Ecto neural progenitor cell (in vitro differentiated cells): ENCODE results near the gene KRTAP1-4.
"Not testable (repeated sequence)": the region's sequence is repeated elsewhere in the genome, so short reads cannot be mapped to it uniquely, and the experiment has no call there.

Source experiments
- DNase-seq: peaks from one replicate; pipeline ENCODE4 v3.0.0-alpha.2; 2018; ENCODE audit warnings: low spot score

Gene KRTAP1-4

GRCh38 chr17:41046735-41047465, 16.9 kb upstream of the KRTAP1-4 start, which contains the start of gene KRTAP2-1:
TSS of gene KRTAP2-1 (minus strand) at chr17:41047316. CDS start at chr17:41047267, 49 bp downstream.
- DNase-seq = not testable (repeated sequence)

- DNase-seq = no peak
Measured at GRCh38 chr17:41042953-41043352, 13.0 kb upstream of the KRTAP1-4 start.

- not testable (repeated sequence) for DNase-seq
Measured at GRCh38 chr17:41040783-41041571, 11.0 kb upstream of the KRTAP1-4 start, which contains the start of gene KRTAP1-1. TSS of gene KRTAP1-1 (minus strand) at chr17:41041450. CDS start at chr17:41041397, 53 bp downstream.

GRCh38 chr17:41037853-41038350, 7.9 kb upstream of the KRTAP1-4 start:
- no peak for DNase-seq

- DNase-seq = not testable (repeated sequence)
Measured at GRCh38 chr17:41034346-41034935, 4.4 kb upstream of the KRTAP1-4 start, which contains the start of gene KRTAP1-3. TSS of gene KRTAP1-3 (minus strand) at chr17:41034874. CDS start at chr17:41034821, 53 bp downstream.

DNA sequence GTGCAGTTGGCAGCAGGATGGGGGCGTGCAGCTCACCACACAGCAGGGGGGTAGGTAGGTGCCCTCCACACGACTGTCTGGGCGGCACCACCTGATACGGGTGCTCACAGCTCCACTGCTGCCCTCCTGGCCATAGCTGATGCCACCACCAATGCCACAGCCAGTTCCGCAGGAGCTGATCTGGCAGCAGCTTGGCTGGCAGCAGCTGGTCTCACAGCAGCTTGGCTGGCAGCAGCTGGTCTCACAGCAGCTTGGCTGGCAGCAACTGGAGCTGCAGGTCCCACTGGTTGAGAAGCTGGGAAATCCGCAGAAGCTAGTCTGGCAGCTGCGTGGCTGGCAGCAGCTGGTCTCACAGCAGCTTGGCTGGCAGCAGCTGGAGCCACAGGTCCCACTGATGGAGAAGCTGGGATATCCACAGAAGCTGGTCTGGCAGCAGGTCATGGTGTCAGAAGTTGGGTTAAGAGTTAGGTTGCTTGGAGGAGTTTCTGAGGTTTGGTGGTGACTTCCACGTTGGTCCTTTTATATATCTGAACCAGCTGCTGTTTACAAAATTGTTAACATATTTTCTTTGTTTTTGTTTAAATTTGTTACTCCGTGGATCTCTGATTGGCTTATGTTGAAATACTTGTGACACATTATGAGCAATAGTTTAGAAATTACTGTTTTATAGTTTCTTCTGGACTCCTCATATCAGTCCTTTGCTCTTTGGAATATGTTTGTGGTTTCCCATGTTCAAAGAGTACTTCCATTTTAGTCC, 3.1 kb downstream of the KRTAP1-4 start, which contains the start of gene KRTAP1-5:
Gene KRTAP1-5, minus strand, starts transcription at position 494 of the 757 bp plus-strand sequence. Its CDS starts 53 bp downstream, at position 441.
- no peak for DNase-seq

DNA sequence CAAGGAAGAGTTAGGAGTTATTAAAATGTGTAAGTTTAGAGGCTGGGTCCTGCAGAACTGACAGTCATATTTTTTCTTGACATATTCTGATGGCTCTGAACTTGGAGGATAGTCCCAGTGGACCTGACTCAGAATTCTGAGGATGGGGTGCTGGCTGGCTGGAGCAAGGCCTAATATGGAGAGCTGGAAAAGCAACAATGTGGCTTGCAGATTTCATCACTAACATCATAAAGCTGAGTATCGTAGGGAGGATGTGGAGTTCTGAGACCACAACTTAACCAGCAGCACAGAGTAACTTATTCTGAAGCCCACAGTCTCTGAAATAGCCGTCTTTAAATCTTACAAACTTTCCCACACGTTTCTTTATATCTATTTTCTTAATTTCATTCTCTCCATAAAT, 5.3 kb downstream of the KRTAP1-4 start:
- no peak for DNase-seq

GRCh38 chr17:41020336-41020735, 9.7 kb downstream of the KRTAP1-4 start:
- no peak for DNase-seq

DNA sequence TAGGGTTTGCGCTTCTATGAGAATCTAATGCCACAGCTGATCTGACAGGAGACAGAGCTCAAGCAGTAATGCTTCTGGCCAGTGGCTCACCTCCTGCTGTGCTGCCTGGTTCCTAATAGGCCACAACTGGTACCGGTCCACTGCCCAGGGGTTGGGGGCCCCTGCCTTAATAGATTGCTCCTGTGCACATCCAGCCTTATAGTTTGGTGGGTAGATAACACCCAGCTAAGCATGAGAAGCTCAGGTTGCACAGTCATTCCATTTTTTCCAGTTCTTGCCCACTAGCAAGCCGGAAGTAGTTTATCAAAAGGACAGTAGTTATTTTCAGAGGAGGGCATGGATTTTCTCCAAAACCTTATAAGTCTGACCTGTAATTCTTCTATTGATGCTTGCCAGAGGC, 10.6 kb downstream of the KRTAP1-4 start:
- no peak for DNase-seq

DNA sequence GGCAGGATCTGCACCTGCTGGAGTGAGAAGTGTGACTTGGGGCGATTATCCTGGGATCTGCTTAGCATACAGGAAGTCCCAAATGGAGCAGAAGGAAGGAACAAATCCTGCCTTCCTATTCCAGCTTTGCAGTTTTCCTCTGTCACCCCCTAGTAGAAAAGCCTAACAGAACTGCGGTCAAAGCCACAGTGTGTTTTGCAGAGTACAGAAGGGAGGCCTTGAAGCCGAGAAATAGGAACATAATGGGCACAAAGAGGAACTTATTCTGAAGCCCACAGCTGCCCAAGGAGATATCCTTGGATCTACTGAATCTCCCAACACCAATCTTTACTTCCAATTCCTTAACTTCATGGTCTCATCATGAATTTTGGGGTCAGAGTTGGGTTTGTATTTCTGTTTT, 11.5 kb downstream of the KRTAP1-4 start:
- no peak for DNase-seq

- DNase-seq = no peak
Measured at GRCh38 chr17:41016578-41017215, 13.3 kb downstream of the KRTAP1-4 start.

- no peak for DNase-seq
Measured at GRCh38 chr17:41015454-41015853, 14.5 kb downstream of the KRTAP1-4 start.

DNA sequence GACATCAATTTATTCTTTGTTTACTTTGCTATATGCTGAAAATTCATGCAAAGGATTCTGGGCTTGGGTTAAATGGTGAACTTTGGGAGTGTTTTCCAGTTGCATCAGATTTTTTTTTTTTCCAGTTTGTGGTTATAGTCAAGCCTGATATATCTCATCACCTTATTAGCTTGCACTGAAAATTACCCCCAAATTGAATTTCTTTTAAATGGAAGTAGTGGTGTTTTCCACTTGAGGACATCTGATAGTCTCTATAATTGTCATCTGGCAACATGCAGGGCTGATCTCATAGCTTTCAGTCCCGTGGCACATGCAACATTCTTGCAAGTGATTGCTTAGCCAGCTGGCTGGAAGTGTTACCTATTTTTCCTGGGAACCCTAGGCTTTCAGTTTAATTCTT, 16.4 kb downstream of the KRTAP1-4 start:
- no peak for DNase-seq

DNA sequence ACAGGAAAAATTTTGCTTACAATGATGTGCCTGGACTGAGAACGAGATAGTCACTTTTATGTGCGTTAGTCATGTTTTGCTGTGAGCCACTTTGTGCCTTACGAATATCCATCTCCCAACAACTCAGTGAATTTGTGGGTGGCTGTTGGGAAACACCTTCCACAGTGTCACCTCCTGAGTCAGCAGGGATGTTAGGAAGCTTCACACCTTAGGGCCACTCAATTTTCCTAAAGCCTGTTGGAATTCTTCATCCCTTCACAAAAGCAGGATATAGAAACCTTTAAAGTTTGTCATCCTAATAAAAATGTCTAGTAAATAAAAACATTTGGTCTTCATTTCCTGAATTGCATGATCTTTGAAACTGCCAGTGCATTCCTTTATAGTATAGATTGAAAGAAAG, 16.8 kb downstream of the KRTAP1-4 start:
- DNase-seq = no peak

- no peak for DNase-seq
Measured at GRCh38 chr17:41012326-41013120, 17.5 kb downstream of the KRTAP1-4 start.

DNA sequence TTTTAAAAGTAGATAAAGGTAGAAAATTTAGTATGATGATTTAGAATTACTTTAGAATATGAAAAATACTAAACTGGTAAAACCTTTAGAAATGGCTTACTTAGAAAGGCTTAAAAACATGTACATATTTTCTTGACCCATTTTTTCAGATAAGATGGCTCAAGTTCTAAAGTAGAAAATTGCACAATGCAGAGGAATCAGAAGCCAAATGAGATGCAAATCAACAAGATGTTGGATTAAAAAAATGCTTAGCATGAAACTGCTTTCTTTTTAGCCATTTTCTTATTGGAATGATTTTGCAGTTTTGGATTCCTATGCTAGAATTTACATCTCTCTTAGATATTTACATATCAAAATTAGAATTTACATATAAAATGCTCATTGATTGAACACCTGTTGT, 19.6 kb downstream of the KRTAP1-4 start:
- no peak for DNase-seq

DNA sequence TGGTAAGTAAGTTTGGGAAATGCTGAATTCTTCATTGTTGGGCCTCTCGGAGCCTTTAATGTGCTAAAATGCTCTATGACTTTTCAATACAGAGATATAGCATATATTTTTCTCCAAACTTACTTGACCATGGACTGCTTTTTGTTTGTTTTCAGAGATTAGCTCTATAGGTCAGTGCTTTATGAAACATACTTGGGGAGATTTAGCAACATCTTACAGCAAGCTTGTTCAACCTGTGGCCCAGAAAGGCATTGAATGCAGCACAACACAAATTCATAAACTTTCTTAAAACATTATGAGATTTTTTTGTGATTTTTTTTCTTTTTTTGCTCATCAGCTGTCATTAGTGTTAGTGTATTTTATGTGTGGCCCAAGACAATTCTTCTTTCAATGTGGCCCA, 20.1 kb downstream of the KRTAP1-4 start:
- DNase-seq = no peak

GRCh38 chr17:41009301-41009760, 20.7 kb downstream of the KRTAP1-4 start:
- no peak for DNase-seq

DNA sequence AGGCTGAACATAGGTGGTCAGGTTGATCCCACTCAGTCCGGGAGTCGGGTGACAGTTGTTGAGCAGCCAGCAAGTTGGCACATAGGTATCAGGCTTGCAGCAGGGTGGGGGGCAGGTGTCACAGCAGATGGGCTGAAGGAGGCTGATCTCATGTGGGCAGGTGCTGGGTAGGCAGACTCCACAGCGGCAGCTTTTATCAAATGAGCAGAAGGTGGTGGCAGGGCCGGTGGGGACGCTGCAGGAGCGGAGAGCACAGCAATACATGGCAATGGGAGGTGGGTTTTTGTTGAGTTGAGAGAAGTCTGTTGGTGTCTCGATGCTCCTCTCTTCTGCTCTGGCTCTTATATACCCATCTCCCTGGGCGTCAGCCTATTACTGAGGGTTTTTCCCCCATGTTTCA, 21.2 kb downstream of the KRTAP1-4 start, which contains the start of gene KRTAP3-1:
Gene KRTAP3-1, minus strand, starts transcription at position 318 of the 400 bp plus-strand sequence. Its CDS starts 54 bp downstream, at position 264.
- DNase-seq = no peak

GRCh38 chr17:41004397-41004796, 25.6 kb downstream of the KRTAP1-4 start:
- DNase-seq = no peak
